Measurements from ENCODE around the gene FRS3. TPM values are rescaled to one million over a fixed set of nuclear protein-coding genes. Genes with fewer than 3 reads are reported as not detected.

FRS3 gene
- total RNA-seq, 1 experiment from 2014 or later, result 5.9 TPM

- TF ChIP-seq REST (IDR thresholded peaks at IDR 0.05; ENCODE audit: low read depth), result no peak
- TF ChIP-seq ZNF274 (IDR thresholded peaks at IDR 0.05; ENCODE audit: low read depth, low read length), result no peak
- TF ChIP-seq SIN3A (IDR thresholded peaks at IDR 0.05; ENCODE audit: low read depth), result no peak
- no peak for TF ChIP-seq CBX3 (IDR thresholded peaks at IDR 0.05; ENCODE audit: low read depth)
- TF ChIP-seq EGR1 (IDR thresholded peaks at IDR 0.05; ENCODE audit: low read depth), result no peak
- TF ChIP-seq EZH2phosphoT487 (IDR thresholded peaks at IDR 0.05; ENCODE audit: borderline replicate concordance), result no peak
Observed at GRCh38 chr6:41805830-41806774, 26.4 kb upstream of the FRS3 start (continued).

- Histone ChIP-seq H3K4me2 (ENCODE audit: low read length) (no peak overlapping the region), H3K79me2 (ENCODE audit: insufficient read depth, low read length) (no peaks in the 10 kb centered on the region), H2AFZ (ENCODE audit: low read depth, low read length, poor library complexity, severe bottlenecking) (no peak overlapping the region), H3K9ac (ENCODE audit: low read length) (no peak overlapping the region), H3K4me3 (replicated peaks in 1 of 2; ENCODE audit: low read depth in 1 of 2, low read length in 2 of 2) (no peak overlapping the region), H3K9me3 (ENCODE audit: control insufficient read depth in 1 of 2, insufficient read depth in 1 of 2, low read depth in 1 of 2, low read length in 2 of 2) (no peaks in the 10 kb centered on the region), H3K36me3 (ENCODE audit: control insufficient read depth in 1 of 2, insufficient read depth in 2 of 2, low read length in 2 of 2) (0 out of 4 replicates have a peak, but pooled peaks cover 0 to 2% of the 10 kb centered on the region in 2 experiments), H3K4me1 (ENCODE audit: control insufficient read depth in 1 of 2, insufficient read depth in 2 of 2, low read length in 2 of 2) (no peaks in the 10 kb centered on the region), H3K9me2 (ENCODE audit: insufficient read depth) (no peaks in the 10 kb centered on the region), H3K27ac (ENCODE audit: low read depth, low read length) (no peak overlapping the region), H3K27me3 (ENCODE audit: insufficient read depth, low read length) (no peaks in the 10 kb centered on the region), H4K20me1 (ENCODE audit: insufficient read depth) (no peaks in the 10 kb centered on the region)
- intact Hi-C loops (cut with micrococcal nuclease), result loop anchor here (1.0 kb wide), 2 partner anchors 135 to 243 kb away; no protein-coding TSS in a partner anchor
- ChIA-PET RAD21 (ENCODE audit: low non-redundant PET in 1 of 2, low total read pairs in 2 of 2, uncharacterized antibody in 2 of 2, unreplicated experiment in 2 of 2) (interaction anchor here in 1 of 2 experiments (0.6 to 0.7 kb wide), 2 partner anchors 413 to 424 kb away, joined by 3 to 4 read pairs; no protein-coding TSS in a partner anchor), POLR2A (interaction anchor here (0.8 kb wide), 1 partner anchor 11 kb away, joined by 3 read pairs; no protein-coding TSS in a partner anchor), CTCF (interaction anchor here (0.6 to 2.0 kb wide), 9 partner anchors 15 to 413 kb away, joined by 3 to 8 read pairs (median 5); partner anchors contain the start of gene TAF8)
- BruUV-seq (replicated peaks), result no TSS peak
- DNase-seq (ENCODE audit: low read depth, low spot score) (no peak), ATAC-seq (peak; percentile 76)
- TF ChIP-seq ATF3 (IDR thresholded peaks at IDR 0.05) (no peak), YY1 (IDR thresholded peaks at IDR 0.05; ENCODE audit: extremely low read depth, insufficient replicate concordance, low read depth, low read length) (no peak), SP1 (IDR thresholded peaks at IDR 0.05; ENCODE audit: low read depth) (no peak), ELF1 (IDR thresholded peaks at IDR 0.05; ENCODE audit: borderline replicate concordance, low read depth) (no peak), CTCF (IDR thresholded peaks at IDR 0.05 in 2 of 3, conservative IDR thresholded peaks at IDR 0.05 in 1 of 3; ENCODE audit: borderline replicate concordance in 1 of 3, insufficient read depth in 1 of 3, low read depth in 2 of 3, low read length in 2 of 3) (peak; percentile 52 to 64 (median 59); a peak in 5 of 6 replicates), REST (IDR thresholded peaks at IDR 0.05; ENCODE audit: low read depth) (no peak), CBX3 (IDR thresholded peaks at IDR 0.05; ENCODE audit: low read depth) (no peak), FOSL1 (IDR thresholded peaks at IDR 0.05; ENCODE audit: low read depth) (no peak), SIN3A (IDR thresholded peaks at IDR 0.05; ENCODE audit: low read depth) (no peak), ZNF274 (IDR thresholded peaks at IDR 0.05; ENCODE audit: low read depth, low read length) (no peak)
Observed at GRCh38 chr6:41801380-41801779, 21.7 kb upstream of the FRS3 start.
